HG02588 (cell line): Measurements from ENCODE around the gene GUCA1C.

Source experiments
- ATAC-seq: cut with Tn5 transposase; IDR thresholded peaks from one replicate; pipeline ENCODE4 v1.9.1; 2021; ENCODE audit warnings: mild to moderate bottlenecking, moderate library complexity; ENCODE audit not compliant: unreplicated experiment

Gene GUCA1C

GRCh38 chr3:108914774-108915641, 38.7 kb downstream of the GUCA1C start:
- peak; percentile 93 for ATAC-seq

- no peak for ATAC-seq
Measured at GRCh38 chr3:108909799-108910198, 43.9 kb downstream of the GUCA1C start.

- no peak for ATAC-seq
Measured at GRCh38 chr3:108907194-108907593, 46.5 kb downstream of the GUCA1C start.

- no peak for ATAC-seq
Measured at GRCh38 chr3:108899530-108899929, 54.1 kb downstream of the GUCA1C start.

GRCh38 chr3:108897883-108898282, 55.8 kb downstream of the GUCA1C start:
- ATAC-seq = no peak

- no peak for ATAC-seq
Measured at GRCh38 chr3:108894981-108895380, 58.7 kb downstream of the GUCA1C start.

- ATAC-seq = no peak
Measured at GRCh38 chr3:108891833-108892232, 61.8 kb downstream of the GUCA1C start.

- ATAC-seq = no peak
Measured at GRCh38 chr3:108887777-108888176, 65.9 kb downstream of the GUCA1C start.

- ATAC-seq = no peak
Measured at GRCh38 chr3:108887121-108887520, 66.6 kb downstream of the GUCA1C start.

GRCh38 chr3:108883373-108883772, 70.3 kb downstream of the GUCA1C start:
- ATAC-seq = no peak

- no peak for ATAC-seq
Measured at GRCh38 chr3:108882762-108883161, 70.9 kb downstream of the GUCA1C start.

GRCh38 chr3:108879915-108880314, 73.8 kb downstream of the GUCA1C start:
- no peak for ATAC-seq

GRCh38 chr3:108877901-108878300, 75.8 kb downstream of the GUCA1C start:
- no peak for ATAC-seq

GRCh38 chr3:108863799-108864135, 89.9 kb downstream of the GUCA1C start:
- ATAC-seq = no peak

GRCh38 chr3:108862865-108863798, 90.5 kb downstream of the GUCA1C start:
- no peak for ATAC-seq

GRCh38 chr3:108861401-108861800, 92.3 kb downstream of the GUCA1C start:
- ATAC-seq = no peak
